ENCODE measurements around the gene GIT1. TPM values are rescaled to one million over a fixed set of nuclear protein-coding genes. Genes with fewer than 3 reads are reported as not detected.

The GIT1 gene
- polyA plus RNA-seq, 2 donors, result 22.6 to 30.2 TPM

GRCh38 chr17:29568331-29569244 lies 20.9 kb downstream of the GIT1 start, which contains the start of gene TP53I13:
Gene TP53I13, plus strand, starts transcription at chr17:29568701. Its CDS starts 58 bp downstream, at chr17:29568759.
- WGBS, 2 donors, result 1% methylated on average over 50 to 85 of the region's 85 CpGs
- Histone ChIP-seq H3K4me3 (ENCODE audit: low read depth in 1 of 2, low read length in 2 of 2) (peak within 1 kb of the TSS; percentile 71), H3K4me1 (ENCODE audit: control insufficient read depth in 2 of 2, insufficient read depth in 2 of 2, low read length in 1 of 2) (peaks cover 3 to 23% of the 10 kb centered on the region in 2 donors), H3K27ac (ENCODE audit: low read depth in 2 of 2, low read length in 1 of 2) (peak within 1 kb of the TSS; percentile 90), H3K9me3 (ENCODE audit: control insufficient read depth in 2 of 2, insufficient read depth in 1 of 2, low read depth in 1 of 2, low read length in 1 of 2) (no peaks in the 10 kb centered on the region), H3K36me3 (ENCODE audit: control insufficient read depth in 2 of 2, insufficient read depth in 2 of 2, low read length in 1 of 2) (peaks cover 0 to 4% of the 10 kb centered on the region in 2 donors), H3K27me3 (ENCODE audit: control insufficient read depth in 1 of 2, insufficient read depth in 2 of 2, low read length in 2 of 2) (no peaks in the 10 kb centered on the region)

- Histone ChIP-seq H3K27me3 (ENCODE audit: control insufficient read depth in 1 of 2, insufficient read depth in 2 of 2, low read length in 2 of 2) (no peaks in the 10 kb centered on the region), H3K36me3 (ENCODE audit: control insufficient read depth in 2 of 2, insufficient read depth in 2 of 2, low read length in 1 of 2) (peaks cover 0 to 4% of the 10 kb centered on the region in 2 donors), H3K4me3 (ENCODE audit: low read depth in 1 of 2, low read length in 2 of 2) (peak overlapping the region; percentile 71), H3K27ac (ENCODE audit: low read depth in 2 of 2, low read length in 1 of 2) (peak overlapping the region; percentile 90), H3K9me3 (ENCODE audit: control insufficient read depth in 2 of 2, insufficient read depth in 1 of 2, low read depth in 1 of 2, low read length in 1 of 2) (no peaks in the 10 kb centered on the region), H3K4me1 (ENCODE audit: control insufficient read depth in 2 of 2, insufficient read depth in 2 of 2, low read length in 1 of 2) (peaks cover 3 to 23% of the 10 kb centered on the region in 2 donors)
- WGBS, 2 donors, result 1% methylated on average over 62 to 63 of the region's 63 CpGs
These were observed 21.7 kb downstream of the GIT1 start for GRCh38 chr17:29567554-29568330.

GRCh38 chr17:29567304-29567553 lies 22.2 kb downstream of the GIT1 start:
- peaks cover 2 to 20% of the 10 kb centered on the region in 2 donors for H3K4me1 ChIP-seq (ENCODE audit: control insufficient read depth in 2 of 2, insufficient read depth in 2 of 2, low read length in 1 of 2)

DNA sequence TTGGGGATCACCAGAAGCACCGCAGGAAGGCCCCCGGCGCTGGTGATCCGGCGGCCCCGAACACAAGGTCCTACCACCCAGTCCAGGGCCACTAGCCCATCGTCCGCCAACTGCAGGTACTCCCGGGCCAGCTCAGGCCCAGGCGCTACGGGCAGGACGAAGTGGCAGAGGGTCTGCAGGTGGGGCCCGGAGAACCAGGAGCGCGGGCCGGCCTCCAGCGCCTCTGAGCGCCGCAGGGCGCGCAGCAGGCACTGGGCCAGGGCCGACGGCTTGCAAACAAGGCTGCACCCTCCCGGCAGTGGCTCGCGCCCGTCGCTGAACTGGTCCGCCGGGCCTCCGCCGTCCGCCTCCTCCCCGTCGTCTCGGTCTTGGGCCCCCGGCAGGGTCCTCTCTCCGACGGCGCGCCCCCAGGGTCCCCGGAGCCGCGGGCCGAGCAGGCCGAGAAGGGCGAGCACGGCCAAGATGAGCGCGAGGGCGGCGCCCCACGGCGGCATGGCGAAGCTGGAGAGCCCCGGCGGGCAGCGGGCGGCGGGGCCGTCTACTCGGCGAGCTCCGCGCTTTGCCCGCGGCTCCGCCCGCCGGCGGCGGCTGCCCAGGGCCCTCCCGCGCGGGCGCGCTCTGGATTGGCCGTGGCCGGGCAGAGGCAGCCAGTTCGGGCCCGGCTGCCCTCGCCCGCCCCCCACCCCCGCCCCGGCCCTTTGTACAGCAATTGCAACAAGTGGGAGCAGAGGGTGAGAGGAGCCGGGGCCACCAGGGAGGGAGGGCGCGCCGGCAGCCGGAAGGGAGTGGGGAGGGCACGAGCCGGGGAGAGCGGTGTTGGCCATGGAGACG lies 22.8 kb downstream of the GIT1 start, which contains the start of gene ABHD15:
Gene ABHD15, minus strand, starts transcription at position 565 of the 831 bp plus-strand sequence. Its CDS starts 71 bp downstream, at position 494.
- 0 to 1% methylated on average over 70 to 94 of the region's 94 CpGs for WGBS, 2 donors
- Histone ChIP-seq H3K27ac (ENCODE audit: low read depth in 2 of 2, low read length in 1 of 2) (peak within 1 kb of the TSS; percentile 90), H3K4me1 (ENCODE audit: control insufficient read depth in 2 of 2, insufficient read depth in 2 of 2, low read length in 1 of 2) (peaks cover under 1 to 16% of the 10 kb centered on the region in 2 donors), H3K27me3 (ENCODE audit: control insufficient read depth in 1 of 2, insufficient read depth in 2 of 2, low read length in 2 of 2) (no peaks in the 10 kb centered on the region), H3K9me3 (ENCODE audit: control insufficient read depth in 2 of 2, insufficient read depth in 1 of 2, low read depth in 1 of 2, low read length in 1 of 2) (no peaks in the 10 kb centered on the region), H3K36me3 (ENCODE audit: control insufficient read depth in 2 of 2, insufficient read depth in 2 of 2, low read length in 1 of 2) (peaks cover 8 to 9% of the 10 kb centered on the region in 2 donors), H3K4me3 (ENCODE audit: low read depth in 1 of 2, low read length in 2 of 2) (peak within 1 kb of the TSS; percentile 71)

More at GRCh38 chr17:29567304-29567553, 22.2 kb downstream of the GIT1 start:
- 0% methylated on average over 7 to 27 of the region's 27 CpGs for WGBS, 2 donors
- H3K36me3 ChIP-seq (ENCODE audit: control insufficient read depth in 2 of 2, insufficient read depth in 2 of 2, low read length in 1 of 2), result peaks cover 3 to 8% of the 10 kb centered on the region in 2 donors
- H3K27ac ChIP-seq (ENCODE audit: low read depth in 2 of 2, low read length in 1 of 2), result peak overlapping the region; percentile 90
- H3K9me3 ChIP-seq (ENCODE audit: control insufficient read depth in 2 of 2, insufficient read depth in 1 of 2, low read depth in 1 of 2, low read length in 1 of 2), result no peaks in the 10 kb centered on the region
- H3K27me3 ChIP-seq (ENCODE audit: control insufficient read depth in 1 of 2, insufficient read depth in 2 of 2, low read length in 2 of 2), result no peaks in the 10 kb centered on the region
- H3K4me3 ChIP-seq (ENCODE audit: low read depth in 1 of 2, low read length in 2 of 2), result peak overlapping the region; percentile 71

GRCh38 chr17:29565643-29566472 lies 23.6 kb downstream of the GIT1 start:
- WGBS, 2 donors, result 20 to 24% methylated on average over 55 of the region's 55 CpGs
- H3K4me1 ChIP-seq (ENCODE audit: control insufficient read depth in 2 of 2, insufficient read depth in 2 of 2, low read length in 1 of 2), result peaks cover 0 to 16% of the 10 kb centered on the region in 2 donors
- no peaks in the 10 kb centered on the region for H3K27me3 ChIP-seq (ENCODE audit: control insufficient read depth in 1 of 2, insufficient read depth in 2 of 2, low read length in 2 of 2)
- peak overlapping the region; percentile 36 to 90 for H3K27ac ChIP-seq (ENCODE audit: low read depth in 2 of 2, low read length in 1 of 2)
- H3K36me3 ChIP-seq (ENCODE audit: control insufficient read depth in 2 of 2, insufficient read depth in 2 of 2, low read length in 1 of 2), result peaks cover 6 to 9% of the 10 kb centered on the region in 2 donors
- peak overlapping the region; percentile 71 for H3K4me3 ChIP-seq (ENCODE audit: low read depth in 1 of 2, low read length in 2 of 2)
- H3K9me3 ChIP-seq (ENCODE audit: control insufficient read depth in 2 of 2, insufficient read depth in 1 of 2, low read depth in 1 of 2, low read length in 1 of 2), result no peaks in the 10 kb centered on the region

- peaks cover 0 to 10% of the 10 kb centered on the region in 2 donors for H3K4me1 ChIP-seq (ENCODE audit: control insufficient read depth in 2 of 2, insufficient read depth in 2 of 2, low read length in 1 of 2)
These were observed 25.6 kb downstream of the GIT1 start for GRCh38 chr17:29563816-29564215.

DNA sequence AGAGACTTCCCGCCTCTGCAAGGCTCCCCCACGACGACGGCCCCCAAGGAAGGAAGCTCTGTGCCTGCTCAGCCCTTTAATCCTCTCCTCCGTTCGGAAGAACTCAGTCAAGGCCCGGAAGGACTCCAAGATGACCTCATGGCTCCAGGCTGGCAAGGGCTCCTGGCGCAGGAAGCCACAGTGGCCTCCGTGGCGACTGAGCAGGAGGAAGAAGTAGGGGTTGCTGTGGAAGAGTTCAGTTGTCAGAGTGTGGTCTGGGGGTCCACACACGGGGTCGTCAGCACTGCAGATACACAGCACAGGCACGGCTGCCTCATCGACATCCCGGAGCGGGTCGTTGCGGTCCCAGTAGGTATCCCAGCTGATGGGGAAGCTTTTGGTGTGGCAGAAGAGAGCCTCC lies 26.8 kb downstream of the GIT1 start:
- no peaks in the 10 kb centered on the region for H3K9me3 ChIP-seq (ENCODE audit: control insufficient read depth in 2 of 2, insufficient read depth in 1 of 2, low read depth in 1 of 2, low read length in 1 of 2)
- H3K27me3 ChIP-seq (ENCODE audit: control insufficient read depth in 1 of 2, insufficient read depth in 2 of 2, low read length in 2 of 2), result no peaks in the 10 kb centered on the region
- no peak overlapping the region for H3K4me3 ChIP-seq (ENCODE audit: low read depth in 1 of 2, low read length in 2 of 2)
- 88 to 91% methylated on average over 18 of the region's 18 CpGs for WGBS, 2 donors
- H3K36me3 ChIP-seq (ENCODE audit: control insufficient read depth in 2 of 2, insufficient read depth in 2 of 2, low read length in 1 of 2), result peaks cover 6 to 9% of the 10 kb centered on the region in 2 donors
- peaks cover 0 to 10% of the 10 kb centered on the region in 2 donors for H3K4me1 ChIP-seq (ENCODE audit: control insufficient read depth in 2 of 2, insufficient read depth in 2 of 2, low read length in 1 of 2)
- H3K27ac ChIP-seq (ENCODE audit: low read depth in 2 of 2, low read length in 1 of 2), result no peak overlapping the region

More at GRCh38 chr17:29563816-29564215, 25.6 kb downstream of the GIT1 start:
- Histone ChIP-seq H3K36me3 (ENCODE audit: control insufficient read depth in 2 of 2, insufficient read depth in 2 of 2, low read length in 1 of 2) (peaks cover 6 to 9% of the 10 kb centered on the region in 2 donors), H3K27me3 (ENCODE audit: control insufficient read depth in 1 of 2, insufficient read depth in 2 of 2, low read length in 2 of 2) (no peaks in the 10 kb centered on the region), H3K4me3 (ENCODE audit: low read depth in 1 of 2, low read length in 2 of 2) (no peak overlapping the region), H3K27ac (ENCODE audit: low read depth in 2 of 2, low read length in 1 of 2) (no peak overlapping the region), H3K9me3 (ENCODE audit: control insufficient read depth in 2 of 2, insufficient read depth in 1 of 2, low read depth in 1 of 2, low read length in 1 of 2) (no peaks in the 10 kb centered on the region)
- WGBS, 2 donors, result 91 to 96% methylated on average over 3 of the region's 3 CpGs

DNA sequence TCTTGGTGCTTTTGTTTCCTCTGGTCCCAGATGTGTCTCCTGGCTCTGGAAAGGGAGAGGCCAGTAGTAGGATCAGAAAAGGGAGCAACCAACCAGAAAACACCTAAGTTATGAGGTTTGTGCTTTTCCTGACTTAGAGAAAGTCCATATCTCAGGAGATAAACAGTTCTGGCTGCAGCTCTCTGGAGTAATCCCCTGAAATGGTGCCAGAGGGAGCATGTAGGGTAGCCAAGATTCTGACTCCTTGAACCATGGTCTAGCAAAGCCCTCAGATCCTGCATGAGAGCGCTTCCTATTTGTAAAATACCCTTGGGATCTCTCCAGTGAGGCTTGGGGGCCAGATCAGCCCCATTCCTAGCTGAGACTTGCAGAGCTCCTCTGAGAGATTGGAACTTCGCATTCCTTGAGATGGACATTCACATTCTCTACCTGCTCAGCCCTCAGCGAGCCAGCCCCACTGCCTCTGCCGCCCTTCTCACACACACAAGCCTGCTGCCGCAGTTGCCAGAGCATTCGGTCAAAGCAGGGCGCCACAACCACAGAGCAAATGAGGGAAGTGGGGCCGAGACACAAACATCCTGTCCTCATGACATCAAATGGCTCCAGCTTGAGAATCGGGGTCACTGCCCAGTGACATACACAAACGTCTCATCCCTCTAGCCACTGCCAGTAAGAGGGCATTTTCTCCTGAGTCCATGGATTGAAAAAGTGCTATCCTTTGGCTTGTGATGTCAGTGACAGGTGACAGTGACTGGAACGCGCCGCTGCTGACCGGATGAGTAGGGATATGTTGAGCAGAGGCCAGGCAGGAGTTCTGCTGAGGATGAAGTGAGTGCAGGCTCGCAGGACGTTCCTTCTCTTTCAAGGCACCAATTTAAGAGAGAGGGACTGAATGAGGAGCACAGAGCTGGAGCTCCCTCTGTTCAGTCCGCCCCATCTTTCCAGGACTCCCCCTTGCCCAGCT lies 27.6 kb downstream of the GIT1 start:
- peaks cover 6 to 9% of the 10 kb centered on the region in 2 donors for H3K36me3 ChIP-seq (ENCODE audit: control insufficient read depth in 2 of 2, insufficient read depth in 2 of 2, low read length in 1 of 2)
- peaks cover 0 to 10% of the 10 kb centered on the region in 2 donors for H3K4me1 ChIP-seq (ENCODE audit: control insufficient read depth in 2 of 2, insufficient read depth in 2 of 2, low read length in 1 of 2)
- H3K27me3 ChIP-seq (ENCODE audit: control insufficient read depth in 1 of 2, insufficient read depth in 2 of 2, low read length in 2 of 2), result no peaks in the 10 kb centered on the region
- WGBS, 2 donors, result 75 to 80% methylated on average over 17 of the region's 17 CpGs
- H3K4me3 ChIP-seq (ENCODE audit: low read depth in 1 of 2, low read length in 2 of 2), result no peak overlapping the region
- no peaks in the 10 kb centered on the region for H3K9me3 ChIP-seq (ENCODE audit: control insufficient read depth in 2 of 2, insufficient read depth in 1 of 2, low read depth in 1 of 2, low read length in 1 of 2)
- H3K27ac ChIP-seq (ENCODE audit: low read depth in 2 of 2, low read length in 1 of 2), result peak overlapping the region in 1 of 2 donors; percentile 24
